Esophagus squamous epithelium (tissue), 5 donors: ENCODE results near the gene NPTX1. TPM values are rescaled to one million over a fixed set of nuclear protein-coding genes. Genes with fewer than 3 reads are reported as not detected.

ENCODE experiments used
- DNase-seq: peaks from one replicate; lab custom pipeline; 2025; lab: John Stamatoyannopoulos, UW
- H3K27ac ChIP-seq, 4 donors: fragments of 200-600 bp; sonication (generic); one replicate each; pipeline ENCODE4 v1.5.1; 2016 to 2019; ENCODE audit warnings: mild to moderate bottlenecking in 1 of 4
- H3K27me3 ChIP-seq, 4 donors: fragments of 200-600 bp; sonication (generic); 1 replicate in 3 of 4; 2 replicates in 1 of 4; pipeline versions ENCODE4 v1.5.1 to v1.6.0; 2017 to 2021; ENCODE audit warnings: antibody characterized with exemption in 1 of 4
- H3K36me3 ChIP-seq, 3 donors: fragments of 200-600 bp; sonication (generic); one replicate each; pipeline ENCODE4 v1.5.1; 2016 to 2019
- H3K4me1 ChIP-seq, 3 donors: fragments of 200-600 bp; sonication (generic); one replicate each; pipeline ENCODE4 v1.5.1; 2017 to 2019
- H3K4me3 ChIP-seq, 4 donors: fragments of 200-600 bp; sonication (generic); 1 replicate in 3 of 4; 2 replicates in 1 of 4; pipeline ENCODE4 v1.5.1; 2016 to 2019; ENCODE audit warnings: mild to moderate bottlenecking in 2 of 4, moderate library complexity in 1 of 4
- H3K9me3 ChIP-seq, 3 donors: fragments of 200-600 bp; sonication (generic); one replicate each; pipeline ENCODE4 v1.5.1; 2016 to 2019
- POLR2A ChIP-seq, 4 donors: fragments of 450-650 bp; IDR thresholded peaks; one replicate each; pipeline ENCODE4 v1.6.1; 2017; ENCODE audit warnings: antibody characterized with exemption in 4 of 4, mild to moderate bottlenecking in 4 of 4, moderate library complexity in 3 of 4
- WGBS, 2 donors: methylation state at CpG; one replicate each; pipeline ENCODE4 v1.1.5; 2018; 5-methylcytosine and 5-hydroxymethylcytosine counted together
- intact Hi-C: fragments of 100-400 bp; cut with DNase I; formaldehyde crosslinking; loops from one replicate; pipeline ENCODE4 v1.15.0; 2022
- total RNA-seq, 4 donors: library from RNA; depleted of rRNA; stranded (reverse); fragments of >200 nt; gene quantifications; one replicate each; pipeline ENCODE4 v1.1.0, GENCODE V29; 2016
- TF ChIP-seq, protein P1 (sequence below), 6 experiments: fragments of 450-650 bp in 4 of 6; fragments of 200-600 bp in 2 of 6; sonication (generic) in 2 of 6; IDR thresholded peaks; one replicate each; pipeline ENCODE4 v1.5.1; 2016 to 2019; ENCODE audit warnings: antibody characterized with exemption in 6 of 6, mild to moderate bottlenecking in 4 of 6, moderate library complexity in 4 of 6
- donor health status: DM: yes; HTN: yes; CAD: no.

Gene NPTX1
- total RNA-seq, 4 donors from 2014 or later: under 0.01 to 0.15 TPM; not detected in 2

DNA sequence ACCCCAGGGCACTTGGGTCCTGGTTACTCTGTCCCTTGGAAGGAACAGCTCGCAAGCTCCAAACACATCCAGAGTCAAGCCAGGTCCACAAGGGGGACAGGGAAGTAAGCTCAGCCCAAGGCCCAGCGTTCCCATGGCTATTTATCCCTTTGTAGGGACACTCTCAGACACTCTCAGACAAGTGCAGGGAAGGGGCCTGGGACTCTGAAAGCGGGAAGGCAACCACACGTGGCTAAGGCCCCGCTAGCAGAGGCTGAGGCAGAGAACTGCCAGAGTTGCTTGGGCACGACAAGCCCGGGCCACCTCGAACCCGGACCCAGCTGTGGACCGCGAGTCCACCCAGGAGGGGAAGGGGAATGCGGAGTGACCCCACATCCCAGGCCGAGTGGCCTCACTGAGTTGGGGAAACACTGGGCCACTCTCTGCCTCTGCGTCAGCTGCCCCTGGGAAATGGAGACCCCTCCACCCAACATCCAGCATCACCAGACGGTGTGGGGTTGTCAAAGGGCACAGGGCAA lies 10.2 kb downstream of the NPTX1 start:
- no peak for DNase-seq
- Histone ChIP-seq H3K27ac (no peak overlapping the region), H3K9me3 (no peaks in the 10 kb centered on the region), H3K27me3 (peaks cover 0 to 94% (median 5%) of the 10 kb centered on the region in 4 donors), H3K36me3 (no peaks in the 10 kb centered on the region), H3K4me1 (no peaks in the 10 kb centered on the region), H3K4me3 (no peak overlapping the region)
- TF ChIP-seq, protein P1, sequence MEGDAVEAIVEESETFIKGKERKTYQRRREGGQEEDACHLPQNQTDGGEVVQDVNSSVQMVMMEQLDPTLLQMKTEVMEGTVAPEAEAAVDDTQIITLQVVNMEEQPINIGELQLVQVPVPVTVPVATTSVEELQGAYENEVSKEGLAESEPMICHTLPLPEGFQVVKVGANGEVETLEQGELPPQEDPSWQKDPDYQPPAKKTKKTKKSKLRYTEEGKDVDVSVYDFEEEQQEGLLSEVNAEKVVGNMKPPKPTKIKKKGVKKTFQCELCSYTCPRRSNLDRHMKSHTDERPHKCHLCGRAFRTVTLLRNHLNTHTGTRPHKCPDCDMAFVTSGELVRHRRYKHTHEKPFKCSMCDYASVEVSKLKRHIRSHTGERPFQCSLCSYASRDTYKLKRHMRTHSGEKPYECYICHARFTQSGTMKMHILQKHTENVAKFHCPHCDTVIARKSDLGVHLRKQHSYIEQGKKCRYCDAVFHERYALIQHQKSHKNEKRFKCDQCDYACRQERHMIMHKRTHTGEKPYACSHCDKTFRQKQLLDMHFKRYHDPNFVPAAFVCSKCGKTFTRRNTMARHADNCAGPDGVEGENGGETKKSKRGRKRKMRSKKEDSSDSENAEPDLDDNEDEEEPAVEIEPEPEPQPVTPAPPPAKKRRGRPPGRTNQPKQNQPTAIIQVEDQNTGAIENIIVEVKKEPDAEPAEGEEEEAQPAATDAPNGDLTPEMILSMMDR (IDR thresholded peaks at IDR 0.05): no peak
- TF ChIP-seq POLR2A (IDR thresholded peaks at IDR 0.05): no peak
- 40 to 50% methylated on average over 1 to 2 of the region's 15 CpGs for WGBS, 2 donors
- intact Hi-C loops: no loop called here

GRCh38 chr17:80465327-80465974 lies 11.0 kb downstream of the NPTX1 start:
- Histone ChIP-seq H3K27me3 (peaks cover 0 to 91% (median 5%) of the 10 kb centered on the region in 4 donors), H3K4me3 (no peak overlapping the region), H3K27ac (no peak overlapping the region), H3K4me1 (no peaks in the 10 kb centered on the region), H3K36me3 (no peaks in the 10 kb centered on the region), H3K9me3 (no peaks in the 10 kb centered on the region)
- intact Hi-C loops: no loop called here
- WGBS, 2 donors: 73 to 74% methylated on average over 15 to 19 of the region's 20 CpGs
- DNase-seq: no peak
- TF ChIP-seq POLR2A (IDR thresholded peaks at IDR 0.05): no peak
- TF ChIP-seq, protein P1 (IDR thresholded peaks at IDR 0.05): no peak

DNA sequence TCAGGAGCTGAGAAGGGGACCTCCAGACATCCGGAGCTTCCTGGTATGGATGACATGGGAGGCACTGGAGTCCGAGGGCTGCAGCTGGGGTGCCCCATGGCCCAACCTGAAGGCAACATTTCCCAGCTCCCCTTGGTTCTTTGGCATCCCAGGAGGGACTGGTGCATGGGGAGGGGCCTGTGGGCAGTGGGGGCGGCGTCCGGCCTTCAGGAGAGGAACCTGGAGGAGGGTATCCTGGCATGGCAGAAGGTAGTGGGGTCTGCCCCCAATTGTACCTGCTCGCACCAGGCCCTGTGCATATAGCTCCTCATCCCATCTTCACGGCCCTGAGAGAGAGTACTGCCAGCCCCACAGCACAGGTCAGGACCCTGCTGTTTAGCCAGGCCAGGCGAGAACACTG lies 11.9 kb downstream of the NPTX1 start:
- Histone ChIP-seq H3K4me1 (no peaks in the 10 kb centered on the region), H3K36me3 (no peaks in the 10 kb centered on the region), H3K4me3 (no peak overlapping the region), H3K27ac (no peak overlapping the region), H3K9me3 (no peaks in the 10 kb centered on the region), H3K27me3 (peaks cover 0 to 85% (median 5%) of the 10 kb centered on the region in 4 donors)
- 0 to 65% methylated on average over 1 to 5 of the region's 8 CpGs for WGBS, 2 donors
- DNase-seq: no peak
- intact Hi-C loops: no loop called here
- TF ChIP-seq POLR2A (IDR thresholded peaks at IDR 0.05): no peak
- TF ChIP-seq, protein P1 (IDR thresholded peaks at IDR 0.05): no peak

GRCh38 chr17:80463784-80464400 lies 12.5 kb downstream of the NPTX1 start:
- intact Hi-C loops: no loop called here
- no peak for DNase-seq
- Histone ChIP-seq H3K4me1 (no peaks in the 10 kb centered on the region), H3K9me3 (no peaks in the 10 kb centered on the region), H3K27ac (no peak overlapping the region), H3K4me3 (no peak overlapping the region), H3K36me3 (no peaks in the 10 kb centered on the region), H3K27me3 (peaks cover 0 to 85% (median 5%) of the 10 kb centered on the region in 4 donors)
- TF ChIP-seq, protein P1 (IDR thresholded peaks at IDR 0.05): no peak
- no peak for TF ChIP-seq POLR2A (IDR thresholded peaks at IDR 0.05)
- 58 to 59% methylated on average over 12 of the region's 13 CpGs for whole genome bisulfite sequencing, 2 donors

DNA sequence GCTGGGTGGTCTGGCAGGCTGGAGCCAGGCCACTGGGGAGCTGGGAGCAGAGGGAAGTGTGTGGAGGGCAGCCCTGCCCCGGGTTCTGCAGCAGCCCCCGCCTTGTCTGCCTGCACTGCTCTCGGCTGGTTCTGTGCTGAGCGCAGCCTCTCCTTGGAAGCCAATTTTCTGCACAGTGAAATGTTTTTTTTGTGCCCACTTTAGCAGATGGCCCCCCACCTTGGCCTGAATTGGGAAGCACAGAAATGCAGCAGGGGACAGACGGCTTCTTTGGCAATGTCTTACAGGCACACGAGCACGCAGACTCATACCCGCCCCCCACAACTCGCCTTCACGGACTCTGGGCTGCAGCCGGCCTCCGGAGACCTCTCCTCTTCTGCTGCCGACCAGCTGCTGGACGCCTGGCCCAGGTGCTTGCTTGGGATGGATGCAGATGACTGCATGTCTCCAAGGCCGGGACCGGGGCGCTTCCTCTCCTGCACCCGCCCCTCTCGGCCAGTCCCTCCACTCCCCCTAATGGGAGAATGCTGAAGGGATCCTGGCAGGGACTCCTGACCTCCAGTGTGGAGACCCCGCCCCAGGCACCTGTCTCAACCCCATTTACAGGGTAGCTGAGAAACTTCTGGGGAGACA lies 14.8 kb downstream of the NPTX1 start:
- Histone ChIP-seq H3K9me3 (no peaks in the 10 kb centered on the region), H3K27me3 (peaks cover 0 to 73% (median 0%) of the 10 kb centered on the region in 4 donors), H3K4me3 (no peak overlapping the region), H3K27ac (no peak overlapping the region), H3K4me1 (peaks cover 0 to 13% (median 0%) of the 10 kb centered on the region in 3 donors), H3K36me3 (no peaks in the 10 kb centered on the region)
- intact Hi-C loops: no loop called here
- no peak for DNase-seq
- 69% methylated on average over 4 to 5 of the region's 20 CpGs for WGBS, 2 donors
- TF ChIP-seq, protein P1 (IDR thresholded peaks at IDR 0.05): no peak
- no peak for TF ChIP-seq POLR2A (IDR thresholded peaks at IDR 0.05)
